K562 (cell line): ENCODE data around the gene RETNLB. TPM values are rescaled to one million over a fixed set of nuclear protein-coding genes. Genes with fewer than 3 reads are reported as not detected.

Source experiments
- ATAC-seq: fragments of 200-7000 bp; cut with Tn5 transposase; 3 replicates; pipeline ENCODE4 v1.9.1; 2020; ENCODE audit warnings: moderate library complexity
- BruUV-seq: library from RNA; stranded (reverse); fragments of 400-500 nt; replicated peaks from 2 replicates; lab custom pipeline; 2021; lab: Mats Ljungman, UMichigan
- CTCF ChIA-PET: fragments of 300-600 bp; formaldehyde crosslinking; extraction: SDS; loops from one replicate; lab custom pipeline; 2021; ENCODE audit warnings: low intra/inter-chr PET ratio; lab: Yijun Ruan, JAX
- POLR2A ChIA-PET: fragments of 300-600, 350-650 bp; sonication (Branson Sonifier 250); formaldehyde crosslinking; extraction: SDS; loops from one replicate; lab custom pipeline; 2021; ENCODE audit warnings: antibody characterized with exemption, inconsistent platforms; lab: Yijun Ruan, JAX
- DNase-seq, 4 experiments: peaks; one replicate each; pipeline versions ENCODE4 v3.0.0 to v3.0.0-alpha.2; 2011 to 2018; ENCODE audit warnings: low spot score in 3 of 4, mixed read lengths in 3 of 4; ENCODE audit errors: extremely low read depth in 1 of 4
- FAIRE-seq: peaks from 2 replicates; lab custom pipeline; 2011; peaks lifted over from hg19 to GRCh38; lab: Jason Lieb, UNC
- H2AFZ ChIP-seq: 2 replicates; pipeline ENCODE4 v1.6.0; 2011; ENCODE audit warnings: low read depth, low read length, control low read depth, inconsistent platforms
- H3K27ac ChIP-seq: fragments of 200-600 bp; 3 replicates; pipeline ENCODE4 v1.8.0; 2011; ENCODE audit warnings: low read depth, mild to moderate bottlenecking, control low read depth, inconsistent platforms, low read length, moderate library complexity, mixed read lengths; ENCODE audit errors: extremely low read depth
- H3K27me3 ChIP-seq, 2 experiments: fragments of 300-600 bp in 1 of 2; 2 replicates in 1 of 2; 3 replicates in 1 of 2; pipeline versions ENCODE4 v1.6.0 to v1.8.0; 2011; ENCODE audit warnings: inconsistent platforms in 2 of 2, low read length in 2 of 2, mild to moderate bottlenecking in 1 of 2, mixed read lengths in 1 of 2, moderate library complexity in 1 of 2; ENCODE audit not compliant: control insufficient read depth in 2 of 2, insufficient read depth in 2 of 2
- H3K36me3 ChIP-seq: fragments of 300-600 bp; 3 replicates; pipeline ENCODE4 v1.8.0; 2011; ENCODE audit warnings: mild to moderate bottlenecking, low read length, inconsistent platforms; ENCODE audit not compliant: control insufficient read depth, insufficient read depth
- H3K4me1 ChIP-seq, 2 experiments: fragments of 200-600 bp in 1 of 2; replicated peaks in 1 of 2; 2 replicates in 1 of 2; 3 replicates in 1 of 2; pipeline versions ENCODE4 v1.5.1 to v1.8.0; 2011; ENCODE audit warnings: inconsistent platforms in 2 of 2, low read length in 2 of 2, mild to moderate bottlenecking in 1 of 2, mixed read lengths in 1 of 2, moderate library complexity in 1 of 2; ENCODE audit not compliant: control insufficient read depth in 2 of 2, insufficient read depth in 2 of 2
- H3K4me2 ChIP-seq: 2 replicates; pipeline ENCODE4 v1.6.1; 2011; ENCODE audit warnings: low read length, control low read depth, inconsistent platforms, mixed read lengths; ENCODE audit not compliant: insufficient read depth
- H3K4me3 ChIP-seq: fragments of 200-600 bp; sonication (generic), shearing (Covaris generic); 2 replicates; pipeline ENCODE4 v1.5.1; 2016; ENCODE audit warnings: control low read depth, inconsistent platforms
- H3K79me2 ChIP-seq: fragments of 200-600 bp; 3 replicates; pipeline ENCODE4 v1.8.0; 2011; ENCODE audit warnings: low read length, inconsistent platforms; ENCODE audit not compliant: control insufficient read depth, insufficient read depth
- H3K9ac ChIP-seq, 2 experiments: 2 replicates each; pipeline versions ENCODE4 v1.6.0 to v1.6.1; 2011; ENCODE audit warnings: low read depth in 2 of 2, low read length in 2 of 2, control low read depth in 1 of 2, inconsistent platforms in 1 of 2, mild to moderate bottlenecking in 1 of 2, mixed read lengths in 1 of 2; ENCODE audit not compliant: insufficient read depth in 1 of 2
- H3K9me1 ChIP-seq: one replicate; pipeline ENCODE4 v1.6.0; 2011; ENCODE audit warnings: inconsistent platforms, mild to moderate bottlenecking, low read length, moderate library complexity; ENCODE audit not compliant: control insufficient read depth, insufficient read depth
- H3K9me3 ChIP-seq: replicated peaks from 2 replicates; pipeline ENCODE4 v1.5.1; 2011; ENCODE audit warnings: low read depth, low read length, inconsistent platforms; ENCODE audit not compliant: control insufficient read depth, insufficient read depth
- H4K20me1 ChIP-seq: replicated peaks from 2 replicates; pipeline ENCODE4 v1.6.1; 2011; ENCODE audit warnings: low read length, inconsistent platforms, mixed read lengths; ENCODE audit not compliant: control insufficient read depth, insufficient read depth
- BRF1 ChIP-seq: IDR thresholded peaks from 3 replicates; pipeline ENCODE4 v1.6.1; 2011; ENCODE audit warnings: borderline replicate concordance, mild to moderate bottlenecking; ENCODE audit not compliant: insufficient read length; ENCODE audit errors: extremely low read depth
- GATAD2B ChIP-seq: fragments of 450-650 bp; IDR thresholded peaks from 2 replicates; pipeline ENCODE4 v1.6.1; 2017; ENCODE audit warnings: mild to moderate bottlenecking, borderline replicate concordance
- GTF2A2 ChIP-seq: IDR thresholded peaks from 2 replicates; pipeline ENCODE4 v1.6.1; 2016; ENCODE audit warnings: mild to moderate bottlenecking, missing genetic modification characterization, missing compliant biosample characterization
- ILF3 ChIP-seq: fragments of 450-650 bp; IDR thresholded peaks from 2 replicates; pipeline ENCODE4 v1.6.1; 2018; ENCODE audit warnings: antibody characterized with exemption, mild to moderate bottlenecking, moderate library complexity, borderline replicate concordance
- in situ Hi-C: fragments of 300-500 bp; cut with MboI; formaldehyde crosslinking; loops from 4 replicates; pipeline ENCODE4 v1.15.0; 2018; ENCODE audit warnings: inconsistent platforms, mixed read lengths
- intact Hi-C: fragments of 100-400 bp; cut with micrococcal nuclease; formaldehyde crosslinking; loops from 2 replicates; pipeline ENCODE4 v1.14.2; 2022
- polyA plus RNA-seq, 8 experiments: library from polyadenylated mRNA; depleted of rRNA in 4 of 8; stranded (reverse) in 5 of 8; unstranded in 3 of 8; fragments of >200 nt; fragmentation: Nextera tagmentation in 2 of 8; fragmentation: Illumina TruSeq in 1 of 8; extraction: Ambion mirVana in 2 of 8; extraction: Trizol in 1 of 8; gene quantifications; 2 replicates each; pipeline versions ENCODE4 v1.2.1 to v1.2.3, GENCODE V29; 2011 to 2014; ENCODE audit warnings: inconsistent platforms in 1 of 8, missing spikeins in 1 of 8
- total RNA-seq, 7 experiments: library from RNA; depleted of rRNA in 6 of 7; stranded (reverse); fragments of >200 nt in 6 of 7; fragmentation: Illumina TruSeq in 2 of 7; extraction: Trizol in 2 of 7; gene quantifications; 2 replicates each; pipeline versions ENCODE4 v1.2.1 to v1.2.3, GENCODE V29; 2011 to 2021; ENCODE audit warnings: low replicate concordance in 1 of 7
- TF ChIP-seq, protein P1 (sequence below): fragments of 250-450 bp; sonication (Bioruptor Pico); IDR thresholded peaks from 2 replicates; pipeline ENCODE4 v1.5.0; 2022; ENCODE audit warnings: mild to moderate bottlenecking
- TF ChIP-seq, protein P2 (sequence below): fragments of 450-650 bp; conservative IDR thresholded peaks from 2 replicates; pipeline ENCODE4 v1.6.1; 2016; ENCODE audit warnings: missing genetic modification characterization, low read depth, mild to moderate bottlenecking, control low read depth, missing compliant biosample characterization
- TF ChIP-seq, protein P3 (sequence below): sonication (generic); formaldehyde crosslinking; IDR thresholded peaks from 2 replicates; pipeline ENCODE4 v1.8.1; 2023; ENCODE audit warnings: missing genetic modification reagents, mild to moderate bottlenecking, borderline replicate concordance

The RETNLB gene
- total and polyA plus RNA-seq, 9 of the 15 experiments (the other 6 are each of a cell fraction or from before 2014, with no cell fraction given): not detected

DNA sequence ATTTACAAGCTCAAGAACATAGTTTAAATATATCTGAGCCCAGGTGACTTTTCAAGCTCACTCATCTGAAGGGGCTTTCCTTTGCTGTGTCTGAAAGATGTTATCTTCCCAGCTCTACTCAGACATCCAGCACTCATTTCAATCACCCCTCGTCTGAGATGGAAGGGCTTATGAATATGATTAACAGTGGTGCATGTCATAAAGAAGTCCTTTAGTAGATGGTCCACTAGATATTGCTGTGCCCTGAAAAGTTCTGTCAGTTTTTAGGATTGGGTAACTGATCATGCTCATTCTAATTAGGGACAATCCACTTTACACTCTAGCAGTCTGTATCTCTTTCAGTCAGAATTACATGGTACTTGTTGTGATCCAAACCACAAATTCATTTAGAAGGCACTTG lies 28.3 kb downstream of the RETNLB start (continued):
- TF ChIP-seq, protein P1, sequence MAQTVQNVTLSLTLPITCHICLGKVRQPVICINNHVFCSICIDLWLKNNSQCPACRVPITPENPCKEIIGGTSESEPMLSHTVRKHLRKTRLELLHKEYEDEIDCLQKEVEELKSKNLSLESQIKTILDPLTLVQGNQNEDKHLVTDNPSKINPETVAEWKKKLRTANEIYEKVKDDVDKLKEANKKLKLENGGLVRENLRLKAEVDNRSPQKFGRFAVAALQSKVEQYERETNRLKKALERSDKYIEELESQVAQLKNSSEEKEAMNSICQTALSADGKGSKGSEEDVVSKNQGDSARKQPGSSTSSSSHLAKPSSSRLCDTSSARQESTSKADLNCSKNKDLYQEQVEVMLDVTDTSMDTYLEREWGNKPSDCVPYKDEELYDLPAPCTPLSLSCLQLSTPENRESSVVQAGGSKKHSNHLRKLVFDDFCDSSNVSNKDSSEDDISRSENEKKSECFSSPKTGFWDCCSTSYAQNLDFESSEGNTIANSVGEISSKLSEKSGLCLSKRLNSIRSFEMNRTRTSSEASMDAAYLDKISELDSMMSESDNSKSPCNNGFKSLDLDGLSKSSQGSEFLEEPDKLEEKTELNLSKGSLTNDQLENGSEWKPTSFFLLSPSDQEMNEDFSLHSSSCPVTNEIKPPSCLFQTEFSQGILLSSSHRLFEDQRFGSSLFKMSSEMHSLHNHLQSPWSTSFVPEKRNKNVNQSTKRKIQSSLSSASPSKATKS (CRISPR knock-in tag): no peak

DNA sequence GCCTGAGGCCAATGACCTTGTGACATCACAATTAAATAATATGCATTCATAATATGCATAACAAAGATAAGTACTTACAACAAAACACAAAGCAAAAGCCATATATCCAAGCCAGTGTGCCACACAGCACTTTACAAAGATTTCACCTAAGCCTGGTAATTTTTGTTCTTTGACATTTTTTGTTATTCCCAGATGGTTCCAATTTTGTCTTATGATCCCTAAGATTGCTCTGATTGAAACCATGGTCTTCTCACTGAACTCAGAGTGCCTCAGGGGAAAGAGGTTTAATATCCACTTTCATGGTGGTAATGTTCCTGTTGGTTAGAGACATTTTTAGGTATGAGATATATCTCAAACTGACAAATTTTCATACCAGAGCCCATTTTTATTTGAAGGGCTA lies 29.1 kb downstream of the RETNLB start:
- ChIA-PET POLR2A (no interaction called here), CTCF (no interaction called here)
- no TSS peak for BruUV-seq
- Histone ChIP-seq H3K27me3 (no peaks in the 10 kb centered on the region; a peak in 1 of 5 replicates), H3K9me3 (no peaks in the 10 kb centered on the region), H3K27ac (no peak overlapping the region), H3K36me3 (no peaks in the 10 kb centered on the region), H3K4me3 (no peak overlapping the region), H3K79me2 (no peaks in the 10 kb centered on the region), H3K4me2 (no peak overlapping the region), H4K20me1 (no peaks in the 10 kb centered on the region), H2AFZ (no peak overlapping the region), H3K9me1 (no peaks in the 10 kb centered on the region), H3K4me1 (no peaks in the 10 kb centered on the region), H3K9ac (no peak overlapping the region)
- no peak for ATAC-seq
- TF ChIP-seq ILF3 (no peak), GATAD2B (no peak), BRF1 (no peak), GTF2A2 (no peak)
- TF ChIP-seq, protein P2, sequence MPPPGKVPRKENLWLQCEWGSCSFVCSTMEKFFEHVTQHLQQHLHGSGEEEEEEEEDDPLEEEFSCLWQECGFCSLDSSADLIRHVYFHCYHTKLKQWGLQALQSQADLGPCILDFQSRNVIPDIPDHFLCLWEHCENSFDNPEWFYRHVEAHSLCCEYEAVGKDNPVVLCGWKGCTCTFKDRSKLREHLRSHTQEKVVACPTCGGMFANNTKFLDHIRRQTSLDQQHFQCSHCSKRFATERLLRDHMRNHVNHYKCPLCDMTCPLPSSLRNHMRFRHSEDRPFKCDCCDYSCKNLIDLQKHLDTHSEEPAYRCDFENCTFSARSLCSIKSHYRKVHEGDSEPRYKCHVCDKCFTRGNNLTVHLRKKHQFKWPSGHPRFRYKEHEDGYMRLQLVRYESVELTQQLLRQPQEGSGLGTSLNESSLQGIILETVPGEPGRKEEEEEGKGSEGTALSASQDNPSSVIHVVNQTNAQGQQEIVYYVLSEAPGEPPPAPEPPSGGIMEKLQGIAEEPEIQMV (tag): no peak
- TF ChIP-seq, protein P3, sequence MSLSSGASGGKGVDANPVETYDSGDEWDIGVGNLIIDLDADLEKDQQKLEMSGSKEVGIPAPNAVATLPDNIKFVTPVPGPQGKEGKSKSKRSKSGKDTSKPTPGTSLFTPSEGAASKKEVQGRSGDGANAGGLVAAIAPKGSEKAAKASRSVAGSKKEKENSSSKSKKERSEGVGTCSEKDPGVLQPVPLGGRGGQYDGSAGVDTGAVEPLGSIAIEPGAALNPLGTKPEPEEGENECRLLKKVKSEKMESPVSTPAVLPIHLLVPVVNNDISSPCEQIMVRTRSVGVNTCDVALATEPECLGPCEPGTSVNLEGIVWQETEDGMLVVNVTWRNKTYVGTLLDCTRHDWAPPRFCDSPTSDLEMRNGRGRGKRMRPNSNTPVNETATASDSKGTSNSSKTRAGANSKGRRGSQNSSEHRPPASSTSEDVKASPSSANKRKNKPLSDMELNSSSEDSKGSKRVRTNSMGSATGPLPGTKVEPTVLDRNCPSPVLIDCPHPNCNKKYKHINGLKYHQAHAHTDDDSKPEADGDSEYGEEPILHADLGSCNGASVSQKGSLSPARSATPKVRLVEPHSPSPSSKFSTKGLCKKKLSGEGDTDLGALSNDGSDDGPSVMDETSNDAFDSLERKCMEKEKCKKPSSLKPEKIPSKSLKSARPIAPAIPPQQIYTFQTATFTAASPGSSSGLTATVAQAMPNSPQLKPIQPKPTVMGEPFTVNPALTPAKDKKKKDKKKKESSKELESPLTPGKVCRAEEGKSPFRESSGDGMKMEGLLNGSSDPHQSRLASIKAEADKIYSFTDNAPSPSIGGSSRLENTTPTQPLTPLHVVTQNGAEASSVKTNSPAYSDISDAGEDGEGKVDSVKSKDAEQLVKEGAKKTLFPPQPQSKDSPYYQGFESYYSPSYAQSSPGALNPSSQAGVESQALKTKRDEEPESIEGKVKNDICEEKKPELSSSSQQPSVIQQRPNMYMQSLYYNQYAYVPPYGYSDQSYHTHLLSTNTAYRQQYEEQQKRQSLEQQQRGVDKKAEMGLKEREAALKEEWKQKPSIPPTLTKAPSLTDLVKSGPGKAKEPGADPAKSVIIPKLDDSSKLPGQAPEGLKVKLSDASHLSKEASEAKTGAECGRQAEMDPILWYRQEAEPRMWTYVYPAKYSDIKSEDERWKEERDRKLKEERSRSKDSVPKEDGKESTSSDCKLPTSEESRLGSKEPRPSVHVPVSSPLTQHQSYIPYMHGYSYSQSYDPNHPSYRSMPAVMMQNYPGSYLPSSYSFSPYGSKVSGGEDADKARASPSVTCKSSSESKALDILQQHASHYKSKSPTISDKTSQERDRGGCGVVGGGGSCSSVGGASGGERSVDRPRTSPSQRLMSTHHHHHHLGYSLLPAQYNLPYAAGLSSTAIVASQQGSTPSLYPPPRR (CRISPR knock-in tag): no peak
- no peak for DNase-seq
- in situ Hi-C loops: no loop called here
- intact Hi-C loops: no loop called here
- FAIRE-seq: no peak
